ENCODE measurements around the gene RNF149.
"Not testable (repeated sequence)": the region's sequence is repeated elsewhere in the genome, so short reads cannot be mapped to it uniquely, and the experiment has no call there.

The RNF149 gene

DNA sequence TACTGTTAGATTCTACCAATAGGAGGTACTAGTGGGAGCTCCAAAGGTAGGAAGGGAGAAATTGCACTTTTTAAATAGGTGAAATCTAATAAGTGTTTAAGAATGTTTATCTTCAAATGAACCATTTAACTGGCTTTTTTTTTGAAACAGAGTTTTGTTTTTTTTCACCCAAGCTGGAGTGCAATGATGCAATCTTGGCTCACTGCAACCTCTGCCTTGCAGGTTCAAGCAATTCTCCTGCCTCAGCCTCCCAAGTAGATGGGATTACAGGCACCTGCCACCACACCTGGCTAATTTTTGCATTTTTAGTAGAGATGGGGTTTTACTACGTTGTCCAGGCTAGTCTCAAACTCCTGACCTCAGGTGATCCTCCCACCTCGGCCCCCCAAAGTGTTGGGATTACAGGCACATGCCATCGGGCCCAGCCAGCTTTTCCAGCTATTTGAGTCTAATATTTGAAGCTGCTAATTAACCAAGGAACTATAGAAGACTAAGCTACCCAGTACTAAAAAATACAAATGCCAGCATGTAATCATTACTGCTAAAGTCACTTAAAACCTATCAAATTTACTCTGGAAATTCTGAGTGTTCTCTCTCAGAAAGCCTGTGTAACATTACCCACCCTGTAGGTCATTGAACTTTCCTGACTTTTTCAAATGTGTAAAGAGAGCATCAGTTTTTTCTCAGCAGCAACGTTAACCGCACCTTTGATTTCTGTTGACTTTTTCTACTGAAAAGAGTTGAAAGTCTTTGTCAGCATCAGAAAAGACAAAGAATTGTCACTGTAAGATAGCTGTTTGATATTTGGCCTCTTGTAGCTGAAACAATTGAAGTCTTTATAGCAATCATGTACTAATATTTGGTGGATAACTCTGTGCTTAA is 24.6 kb upstream of the RNF149 start:
- in situ Hi-C loops (cut with MboI; ENCODE audit: low pct_unique_long_range_greater_than_20kb, low sequenced_read_pairs): no loop called here

DNA sequence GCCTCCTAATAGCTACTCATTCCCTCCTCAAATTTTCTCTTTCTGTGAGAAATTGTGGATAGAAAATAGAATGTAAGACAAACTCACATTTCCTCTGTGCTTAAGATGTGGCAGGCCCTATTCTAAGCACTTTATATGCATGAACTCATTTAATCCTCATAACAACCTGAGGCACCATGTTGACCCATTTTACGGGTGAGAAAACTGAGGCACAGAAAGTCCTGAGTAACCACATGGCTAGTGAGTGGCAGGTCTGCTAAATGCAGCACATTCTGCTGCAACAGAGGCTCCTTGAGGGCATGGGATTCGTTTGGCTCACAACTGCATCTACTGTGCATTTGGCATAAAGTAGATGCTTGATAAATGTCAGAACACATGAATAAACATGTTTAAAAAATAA is 22.7 kb upstream of the RNF149 start:
- no peak for DNase-seq
- in situ Hi-C loops (cut with MboI; ENCODE audit: low pct_unique_long_range_greater_than_20kb, low sequenced_read_pairs): no loop called here

More for the DNA sequence above, 24.6 kb upstream of the RNF149 start:
- no peak for DNase-seq

DNA sequence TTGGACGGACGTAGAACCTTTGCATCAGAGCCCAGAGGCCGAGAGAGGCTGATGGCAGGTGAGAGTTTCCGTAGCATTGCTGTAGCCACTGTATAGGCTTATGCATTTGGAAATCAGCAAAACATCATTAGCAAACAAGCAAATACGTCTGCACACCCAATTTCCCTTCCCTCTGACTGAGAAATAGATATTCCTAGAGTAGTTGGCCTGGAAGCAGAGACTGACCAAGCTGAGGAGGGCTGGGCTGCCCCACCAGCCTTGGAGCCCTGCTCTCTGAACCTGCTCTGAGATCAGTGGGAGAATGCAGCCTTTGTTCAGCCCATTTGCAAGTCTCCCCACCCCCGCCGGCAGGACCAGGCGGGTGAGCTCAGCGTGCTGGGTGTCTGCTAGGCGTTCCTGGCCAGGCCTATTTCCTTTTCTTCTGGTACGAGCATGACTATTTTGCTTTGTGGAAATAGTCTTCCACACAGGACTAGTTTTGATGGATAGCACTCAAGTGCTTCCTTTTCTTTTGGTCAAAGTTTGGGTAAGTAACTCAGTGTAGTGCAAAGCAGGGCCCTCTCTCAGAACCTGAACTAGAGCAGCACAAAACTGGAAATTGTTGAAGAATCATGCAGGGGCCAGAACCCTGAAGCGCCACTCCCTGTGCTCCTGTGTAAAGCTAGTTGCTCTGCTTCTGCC is 21.9 kb upstream of the RNF149 start:
- DNase-seq: peak; percentile 50
- in situ Hi-C loops (cut with MboI; ENCODE audit: low pct_unique_long_range_greater_than_20kb, low sequenced_read_pairs): no loop called here

DNA sequence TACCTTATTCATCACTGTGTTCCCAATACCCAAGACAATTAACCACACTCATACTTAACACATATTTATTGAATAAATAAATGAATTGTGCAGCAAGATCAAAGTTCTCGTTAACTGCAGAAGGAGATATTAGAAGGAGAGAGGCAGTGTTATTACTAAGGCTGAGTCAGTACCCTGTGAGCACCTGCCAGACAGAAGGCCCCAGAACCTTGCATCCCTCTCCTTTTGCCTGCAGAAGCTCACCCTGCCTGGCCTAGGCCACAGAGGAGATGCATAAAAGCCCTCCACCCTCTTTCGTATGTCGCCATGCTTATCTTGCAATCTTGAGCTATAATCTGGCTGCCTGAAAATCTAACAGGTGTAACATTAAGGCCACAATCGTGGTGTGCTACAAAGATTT is 20.5 kb upstream of the RNF149 start:
- in situ Hi-C loops (cut with MboI; ENCODE audit: low pct_unique_long_range_greater_than_20kb, low sequenced_read_pairs): no loop called here
- DNase-seq: no peak

DNA sequence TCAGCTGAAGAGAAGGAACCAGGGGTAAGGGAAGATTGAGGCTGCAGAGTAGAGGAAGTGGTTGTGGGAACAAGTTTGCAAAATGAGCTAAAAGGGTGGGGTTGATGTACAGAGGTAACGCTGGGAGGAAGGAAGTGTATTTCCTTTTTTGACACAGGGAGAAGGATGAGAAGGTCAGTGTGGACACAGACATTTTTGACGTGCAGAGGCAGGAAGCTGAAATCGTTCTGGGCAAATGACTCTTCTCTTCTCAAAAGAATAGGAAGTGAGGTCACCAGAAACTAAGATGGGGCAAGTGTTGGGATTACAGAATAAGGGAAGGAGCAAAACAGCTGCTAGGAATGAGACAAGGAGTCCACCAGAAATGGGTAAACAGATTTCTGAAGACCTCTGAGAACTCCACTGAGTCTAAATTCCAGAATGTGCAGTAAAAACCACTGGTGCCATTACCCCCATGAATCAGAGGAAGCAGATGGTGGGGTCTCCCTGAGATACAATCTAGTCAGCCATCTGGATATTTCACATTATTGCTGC is 20.0 kb upstream of the RNF149 start:
- in situ Hi-C loops (cut with MboI; ENCODE audit: low pct_unique_long_range_greater_than_20kb, low sequenced_read_pairs): no loop called here
- peak; percentile 96 for DNase-seq

DNA sequence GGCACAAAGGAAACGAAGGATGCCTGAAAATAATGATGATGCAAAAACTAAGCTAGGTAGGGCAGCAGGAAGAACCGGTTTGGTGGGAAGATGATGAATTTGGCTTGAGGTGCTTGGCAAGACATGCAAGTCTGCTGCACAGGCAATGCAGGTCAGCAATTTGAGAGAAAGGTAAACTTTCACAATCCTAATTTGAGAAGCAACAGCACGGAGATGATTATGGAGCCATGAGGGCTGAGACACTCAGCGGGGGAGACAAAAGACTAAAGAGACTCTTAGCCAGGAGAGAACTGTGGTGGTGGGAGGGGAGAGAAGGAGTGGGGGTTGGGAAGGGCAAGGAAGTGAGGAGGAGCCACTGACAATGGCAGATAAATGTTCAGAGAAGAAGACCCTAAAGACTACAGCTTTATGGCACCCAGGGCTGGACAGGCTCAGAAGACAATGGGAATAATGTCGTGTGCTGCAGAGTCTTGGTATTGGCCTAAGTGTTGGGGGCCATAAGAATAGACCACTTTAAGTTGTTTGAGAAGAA is 19.4 kb upstream of the RNF149 start:
- DNase-seq: no peak
- in situ Hi-C loops (cut with MboI; ENCODE audit: low pct_unique_long_range_greater_than_20kb, low sequenced_read_pairs): no loop called here

DNA sequence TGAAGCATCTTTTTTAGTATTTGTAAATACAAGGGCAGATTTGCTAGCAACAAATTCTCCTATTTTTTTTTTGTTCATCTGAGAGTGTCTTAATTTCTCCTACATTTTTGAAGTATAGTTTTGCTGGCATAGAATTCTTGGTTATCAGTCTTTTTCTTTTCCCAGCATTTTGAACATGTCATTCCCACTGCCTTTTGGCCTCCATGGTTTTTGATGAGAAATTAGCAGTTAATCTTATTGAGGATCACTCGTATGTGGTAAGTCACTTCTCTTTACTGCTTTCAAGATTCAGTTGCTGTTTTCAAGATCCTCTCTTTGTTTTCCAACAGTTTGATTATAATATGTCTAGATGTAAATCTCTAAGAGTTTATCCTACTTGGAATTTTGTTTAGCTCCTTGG is 16.9 kb upstream of the RNF149 start:
- in situ Hi-C loops (cut with MboI; ENCODE audit: low pct_unique_long_range_greater_than_20kb, low sequenced_read_pairs): no loop called here
- no peak for DNase-seq

DNA sequence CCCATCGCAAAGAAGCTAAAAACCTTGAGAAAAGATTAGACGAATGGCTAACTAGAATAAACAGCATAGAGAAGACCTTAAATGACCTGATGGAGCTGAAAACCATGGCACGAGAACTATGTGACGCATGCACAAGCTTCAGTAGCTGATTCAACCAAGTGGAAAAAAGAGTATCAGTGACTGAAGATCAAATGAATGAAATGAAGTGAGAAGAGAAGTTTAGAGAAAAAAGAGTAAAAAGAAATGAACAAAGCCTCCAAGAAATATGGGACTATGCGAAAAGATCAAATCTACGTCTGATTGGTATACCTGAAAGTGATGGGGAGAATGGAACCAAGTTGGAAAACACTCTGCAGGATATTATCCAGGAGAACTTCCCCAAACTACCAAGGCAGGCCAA is 8.1 kb upstream of the RNF149 start:
- in situ Hi-C loops (cut with MboI; ENCODE audit: low pct_unique_long_range_greater_than_20kb, low sequenced_read_pairs); DNase-seq: not testable (repeated sequence)

DNA sequence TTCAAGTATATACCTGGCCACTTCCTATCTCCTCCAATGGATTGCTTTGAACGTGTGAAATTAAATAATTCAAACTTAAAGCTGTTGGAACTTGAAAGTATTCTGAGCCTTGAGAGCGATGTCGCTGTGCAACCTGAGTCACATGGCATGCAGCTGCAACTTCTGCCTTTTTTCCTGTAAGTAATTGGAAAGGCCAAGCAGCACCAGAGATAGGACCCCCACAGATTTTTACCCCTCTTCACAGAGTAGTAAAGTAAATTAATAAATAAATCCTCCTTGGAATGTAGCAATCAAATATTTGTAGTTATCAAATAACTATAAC is 3.2 kb upstream of the RNF149 start:
- in situ Hi-C loops (cut with MboI; ENCODE audit: low pct_unique_long_range_greater_than_20kb, low sequenced_read_pairs): no loop called here
- peak; percentile 21 for DNase-seq

DNA sequence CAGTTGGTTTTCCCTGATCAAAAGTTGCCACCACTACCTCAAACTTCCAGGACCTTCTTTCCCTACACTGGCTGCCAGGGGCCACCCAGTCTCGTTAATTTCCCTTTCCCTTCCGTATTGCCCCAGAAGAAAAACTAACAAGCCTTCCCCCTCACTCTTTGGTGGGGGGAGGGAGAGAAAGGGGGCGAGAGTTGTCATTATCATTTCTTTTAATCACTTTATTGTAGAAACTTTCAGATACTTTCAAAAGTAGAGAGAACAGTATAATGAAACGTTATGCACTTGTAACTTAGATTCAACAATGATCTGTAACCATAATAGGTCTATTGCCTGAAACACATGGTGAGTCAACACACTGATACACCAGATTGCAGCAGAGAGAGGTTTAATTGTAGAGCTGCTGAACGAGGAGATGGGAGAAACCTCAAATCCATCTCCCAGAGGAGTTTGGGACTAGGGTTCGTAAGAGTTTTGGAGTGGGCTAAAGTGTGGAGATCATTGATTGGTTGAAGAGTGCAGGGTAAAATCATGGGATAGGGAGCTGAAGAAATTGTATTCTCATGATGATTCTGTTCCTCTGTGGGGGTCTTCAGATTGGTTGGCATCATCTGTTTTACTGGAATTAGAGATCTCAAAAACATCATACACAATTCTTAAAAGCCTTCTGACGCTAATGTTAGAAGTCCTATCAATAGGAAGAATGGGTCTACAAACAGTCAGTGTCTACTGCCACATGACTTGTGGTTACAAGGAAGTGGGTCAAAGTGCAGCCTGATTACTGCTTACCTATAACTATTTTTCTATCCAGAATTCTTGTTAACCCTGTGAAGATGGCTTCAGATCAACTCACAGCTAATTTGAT is 2.6 kb upstream of the RNF149 start:
- in situ Hi-C loops (cut with MboI; ENCODE audit: low pct_unique_long_range_greater_than_20kb, low sequenced_read_pairs): no loop called here
- peak; percentile 19 for DNase-seq

DNA sequence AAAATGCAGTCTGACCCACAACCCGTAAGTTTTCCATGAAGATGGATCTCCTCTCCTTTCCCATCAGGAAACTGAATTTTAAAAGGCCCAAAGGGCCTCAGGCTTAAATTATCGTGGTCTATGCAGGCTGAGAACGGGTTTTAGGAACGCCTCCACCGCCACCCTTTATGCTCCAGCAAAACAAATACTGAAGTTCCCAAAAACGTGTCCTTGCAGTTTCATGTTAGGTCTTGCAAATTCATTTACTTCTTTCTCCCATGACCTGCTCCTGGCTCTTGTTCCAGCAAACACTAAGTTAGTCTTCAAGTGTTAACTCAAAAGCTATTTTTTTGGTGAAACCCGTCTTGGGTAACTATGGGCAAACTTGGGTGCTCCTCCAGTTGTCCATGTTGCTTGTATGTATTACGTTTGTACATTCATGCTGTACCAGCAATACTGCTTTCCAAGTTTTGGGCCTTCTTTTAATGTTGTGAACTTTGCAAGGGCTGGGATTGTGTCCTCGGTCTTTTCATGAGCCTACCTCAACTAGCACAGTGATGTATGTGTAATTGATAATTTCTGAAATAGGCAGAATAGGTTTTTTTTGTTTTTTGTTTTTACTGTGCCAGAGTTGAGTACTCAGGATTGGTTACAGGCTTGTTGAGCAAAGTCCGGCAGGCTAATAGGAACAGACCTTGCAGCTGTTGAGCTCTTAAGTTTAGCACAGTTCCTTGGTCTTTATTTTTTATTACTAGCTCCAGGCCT is 1.8 kb upstream of the RNF149 start:
- DNase-seq: no peak
- in situ Hi-C loops (cut with MboI; ENCODE audit: low pct_unique_long_range_greater_than_20kb, low sequenced_read_pairs): no loop called here

DNA sequence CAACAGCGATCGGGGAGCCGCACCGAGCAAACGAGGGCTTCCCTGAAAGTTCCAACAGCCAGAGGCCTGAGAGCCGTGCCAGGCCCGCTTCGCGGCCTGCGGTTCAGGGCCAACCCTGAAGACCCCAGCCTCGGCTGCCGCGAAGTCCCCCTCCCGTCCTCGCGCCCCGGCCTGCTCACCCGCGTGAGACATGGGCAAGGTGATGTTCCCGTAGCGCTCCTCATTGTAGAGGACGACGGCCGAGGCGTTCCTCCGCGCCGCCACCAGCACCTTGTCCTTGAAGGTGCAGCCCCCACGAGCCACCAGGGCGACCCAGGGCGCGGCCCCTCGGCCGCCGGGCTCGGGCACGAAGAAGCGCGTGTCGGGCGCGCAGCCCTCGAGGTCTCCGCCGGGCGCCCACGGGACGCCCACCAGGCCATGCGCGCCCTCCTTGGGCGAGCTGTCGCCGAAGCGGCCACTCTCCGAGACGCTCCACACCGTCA is 510 bp downstream of the RNF149 start:
- DNase-seq: peak; percentile 35
- in situ Hi-C loops (cut with MboI; ENCODE audit: low pct_unique_long_range_greater_than_20kb, low sequenced_read_pairs): no loop called here

DNA sequence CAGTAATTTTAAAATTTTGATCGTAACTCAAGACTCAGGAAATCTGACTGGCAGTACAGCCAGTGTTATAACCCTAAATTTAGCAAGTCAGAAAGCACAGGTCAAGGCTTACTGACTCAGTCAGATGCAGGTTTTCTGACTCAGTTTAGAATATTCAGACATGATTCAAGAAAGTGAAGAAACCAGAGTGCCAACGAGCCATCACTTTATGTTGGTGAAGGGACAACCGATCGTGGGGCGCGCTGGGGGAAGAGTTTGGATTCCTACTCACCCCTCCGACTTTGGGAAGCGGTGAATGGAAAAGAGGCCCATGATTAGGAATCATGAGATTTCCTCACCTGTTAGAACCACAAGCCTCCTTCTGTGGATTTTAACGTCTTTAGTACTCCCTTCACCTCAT is 998 bp downstream of the RNF149 start:
- DNase-seq: no peak
- in situ Hi-C loops (cut with MboI; ENCODE audit: low pct_unique_long_range_greater_than_20kb, low sequenced_read_pairs): no loop called here

DNA sequence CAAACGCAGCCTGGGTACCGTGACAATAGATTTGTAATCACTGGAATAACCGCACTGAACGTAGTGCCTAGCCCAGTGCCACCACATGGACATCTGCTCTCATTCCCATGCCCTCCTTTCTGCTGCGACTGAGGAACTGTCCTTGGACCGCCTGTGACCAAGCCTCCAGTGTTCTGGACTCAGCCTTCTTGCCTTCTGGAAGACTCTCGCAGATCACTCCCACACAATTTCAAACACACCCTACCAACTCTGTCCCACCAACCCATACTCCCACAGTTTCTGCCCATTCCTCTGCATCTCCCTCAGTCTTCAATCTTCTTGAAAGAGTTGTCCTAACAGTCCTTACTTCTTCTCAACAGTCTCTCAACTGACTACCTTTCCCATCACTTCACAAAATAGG is 2.1 kb downstream of the RNF149 start:
- in situ Hi-C loops (cut with MboI; ENCODE audit: low pct_unique_long_range_greater_than_20kb, low sequenced_read_pairs): no loop called here
- DNase-seq: no peak

DNA sequence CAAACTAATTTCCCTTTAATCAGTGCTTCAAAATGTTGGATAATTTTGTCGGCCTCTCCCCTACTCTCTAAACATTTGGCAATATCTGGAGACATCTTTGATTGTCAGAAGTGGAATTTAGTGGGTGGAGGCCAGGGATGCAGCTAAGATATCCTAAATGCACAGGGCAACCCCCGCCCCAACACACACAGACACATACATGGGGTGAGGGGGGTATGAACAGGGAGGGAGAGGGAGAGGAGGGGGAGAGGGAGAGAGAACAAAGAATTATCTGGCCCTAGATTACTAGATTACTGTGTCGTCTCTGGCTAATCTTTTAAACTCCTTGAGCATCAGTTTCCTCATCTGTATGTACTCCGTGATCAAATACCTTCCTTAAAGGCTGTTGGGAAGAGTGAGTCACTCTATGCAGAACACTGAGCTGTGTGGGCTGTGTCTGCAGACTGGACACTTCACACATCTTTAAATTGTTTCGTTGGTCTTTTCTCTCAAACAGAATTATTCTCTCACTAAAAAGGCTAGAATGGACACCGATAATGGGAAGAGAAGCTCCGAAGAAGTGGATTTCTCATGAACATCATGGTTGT is 2.9 kb downstream of the RNF149 start:
- in situ Hi-C loops (cut with MboI; ENCODE audit: low pct_unique_long_range_greater_than_20kb, low sequenced_read_pairs): no loop called here
- DNase-seq: peak; percentile 21

DNA sequence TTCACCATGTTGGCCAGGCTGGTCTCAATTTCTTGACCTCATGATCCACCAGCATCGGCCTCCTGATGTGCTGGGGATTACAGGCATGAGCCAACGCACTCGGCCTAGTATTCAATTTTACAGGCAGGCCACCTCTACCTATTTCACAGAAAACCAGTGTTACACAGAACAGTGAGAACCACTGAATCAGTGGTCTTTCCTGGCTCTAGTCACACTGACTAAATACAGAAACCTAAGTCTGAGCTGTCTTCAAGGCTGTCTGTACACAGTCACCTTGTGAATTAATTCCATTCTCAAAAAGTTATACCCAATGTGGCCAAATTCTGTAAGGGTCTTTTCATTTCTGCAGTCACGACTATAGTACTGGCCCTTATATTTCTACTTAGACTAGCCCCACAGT is 3.5 kb downstream of the RNF149 start:
- no peak for DNase-seq
- in situ Hi-C loops (cut with MboI; ENCODE audit: low pct_unique_long_range_greater_than_20kb, low sequenced_read_pairs): no loop called here

DNA sequence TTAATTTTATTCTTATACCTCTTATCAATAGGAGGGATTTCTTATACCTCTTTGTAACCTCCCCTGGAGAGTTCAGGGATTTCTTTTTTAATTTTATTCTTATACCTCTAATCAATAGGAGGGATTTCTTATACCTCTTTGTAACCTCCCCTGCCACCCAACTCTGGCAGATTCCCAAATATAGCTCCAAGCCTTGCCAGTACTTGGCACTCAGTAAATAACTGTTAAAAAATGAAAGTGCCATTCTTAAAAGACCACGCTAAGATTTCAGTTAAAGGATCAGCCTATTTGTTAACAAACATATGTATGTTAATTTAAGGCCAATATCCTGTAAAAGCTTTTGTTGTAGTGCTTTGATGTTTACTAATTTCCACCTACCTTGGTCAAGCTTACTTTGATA is 4.8 kb downstream of the RNF149 start:
- DNase-seq: no peak
- in situ Hi-C loops (cut with MboI; ENCODE audit: low pct_unique_long_range_greater_than_20kb, low sequenced_read_pairs): no loop called here

DNA sequence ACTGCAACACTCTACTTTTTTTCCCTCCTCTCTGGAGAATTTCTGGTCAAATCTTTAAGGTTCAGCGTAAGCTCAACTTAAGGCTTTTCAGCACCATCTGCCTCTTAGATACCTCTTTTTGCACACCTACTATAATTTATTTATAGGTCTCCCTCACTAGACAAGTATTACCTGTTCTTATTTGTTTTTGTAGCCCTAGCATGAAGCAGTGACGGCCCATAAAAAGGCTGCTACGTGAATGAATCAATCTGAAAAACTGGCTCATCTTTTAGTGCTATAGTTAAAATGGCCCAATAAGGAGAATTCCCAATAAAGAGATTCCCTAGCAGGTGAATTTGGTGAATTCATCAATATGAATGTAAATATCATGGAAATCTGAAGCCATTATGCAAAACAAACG is 6.5 kb downstream of the RNF149 start:
- in situ Hi-C loops (cut with MboI; ENCODE audit: low pct_unique_long_range_greater_than_20kb, low sequenced_read_pairs): no loop called here
- DNase-seq: no peak
